Stimulated activated CD4-positive, alpha-beta T cell treated with anti-CD3 and anti-CD28 coated beads, Interleukin-1b, Interleukin-23, amount 100 ng/mL, for 48 hours (primary cell): ENCODE measurements around the gene TTLL5.
"Not testable (repeated sequence)": the region's sequence is repeated elsewhere in the genome, so short reads cannot be mapped to it uniquely, and the experiment has no call there.

Experiments
- DNase-seq: peaks from one replicate; pipeline ENCODE4 v3.0.0-alpha.2; 2020

The TTLL5 gene

GRCh38 chr14:75837151-75837787 lies 176.2 kb downstream of the TTLL5 start:
- no peak for DNase-seq

- no peak for DNase-seq
These were observed 179.9 kb downstream of the TTLL5 start for GRCh38 chr14:75840911-75841310.

GRCh38 chr14:75842551-75842950 lies 181.5 kb downstream of the TTLL5 start:
- no peak for DNase-seq

GRCh38 chr14:75844486-75844885 lies 183.4 kb downstream of the TTLL5 start:
- DNase-seq: no peak

- no peak for DNase-seq
These were observed 184.2 kb downstream of the TTLL5 start for GRCh38 chr14:75845136-75845804.

- not testable (repeated sequence) for DNase-seq
These were observed 185.6 kb downstream of the TTLL5 start for GRCh38 chr14:75846694-75847093.

- DNase-seq: no peak
These were observed 186.5 kb downstream of the TTLL5 start for GRCh38 chr14:75847584-75847983.

- DNase-seq: no peak
These were observed 187.3 kb downstream of the TTLL5 start for GRCh38 chr14:75848167-75848913.

- no peak for DNase-seq
These were observed 188.4 kb downstream of the TTLL5 start for GRCh38 chr14:75849300-75849895.

- no peak for DNase-seq
These were observed 190.5 kb downstream of the TTLL5 start for GRCh38 chr14:75851574-75851866.

- no peak for DNase-seq
These were observed 193.2 kb downstream of the TTLL5 start for GRCh38 chr14:75854111-75854799.

- DNase-seq: no peak
These were observed 196.2 kb downstream of the TTLL5 start for GRCh38 chr14:75857199-75857598.

GRCh38 chr14:75858362-75858761 lies 197.3 kb downstream of the TTLL5 start:
- DNase-seq: no peak

- DNase-seq: no peak
These were observed 198.7 kb downstream of the TTLL5 start for GRCh38 chr14:75859746-75860145.

- DNase-seq: no peak
These were observed 199.6 kb downstream of the TTLL5 start for GRCh38 chr14:75860561-75861160.

- no peak for DNase-seq
These were observed 200.1 kb downstream of the TTLL5 start for GRCh38 chr14:75861161-75861621.

GRCh38 chr14:75863221-75863620 lies 202.2 kb downstream of the TTLL5 start:
- no peak for DNase-seq

GRCh38 chr14:75864352-75864751 lies 203.3 kb downstream of the TTLL5 start:
- no peak for DNase-seq

- no peak for DNase-seq
These were observed 204.5 kb downstream of the TTLL5 start for GRCh38 chr14:75865531-75865930.

GRCh38 chr14:75866970-75867369 lies 205.9 kb downstream of the TTLL5 start:
- DNase-seq: no peak

GRCh38 chr14:75871181-75871880 lies 210.3 kb downstream of the TTLL5 start:
- DNase-seq: no peak

GRCh38 chr14:75875958-75876357 lies 214.9 kb downstream of the TTLL5 start:
- DNase-seq: no peak
